PC-3 (cell line): ENCODE data around the gene USP34. TPM values are rescaled to one million over a fixed set of nuclear protein-coding genes. Genes with fewer than 3 reads are reported as not detected.

ENCODE experiments used
- ATAC-seq: fragments of 200-7000 bp; cut with Tn5 transposase; 2 replicates; pipeline ENCODE4 v1.9.1; 2020; ENCODE audit warnings: mild to moderate bottlenecking, moderate library complexity
- BruUV-seq: library from RNA; stranded (reverse); fragments of 400-500 nt; replicated peaks from 2 replicates; lab custom pipeline; 2021; lab: Mats Ljungman, UMichigan
- CTCF ChIA-PET: fragments of 300-600 bp; sonication (Branson Sonifier 250); formaldehyde crosslinking; loops from one replicate; lab custom pipeline; 2022; ENCODE audit warnings: antibody characterized with exemption; lab: Charles Lee
- POLR2A ChIA-PET: fragments of 300-600 bp; sonication (Branson Sonifier 250); formaldehyde crosslinking; loops from one replicate; lab custom pipeline; 2022; ENCODE audit warnings: antibody characterized with exemption; ENCODE audit not compliant: unreplicated experiment; lab: Charles Lee
- DNase-seq: peaks from one replicate; pipeline ENCODE4 v3.0.0-alpha.2; 2015
- H2AFZ ChIP-seq: fragments of 300-600 bp; sonication (generic); 2 replicates; pipeline ENCODE4 v1.6.0; 2016; ENCODE audit warnings: antibody characterized with exemption, low read length
- H3F3A ChIP-seq: fragments of 300-600 bp; sonication (generic); one replicate; pipeline ENCODE4 v1.6.0; 2017; ENCODE audit warnings: antibody characterized with exemption, low read length, control low read depth, mild to moderate bottlenecking; ENCODE audit not compliant: unreplicated experiment
- H3K27ac ChIP-seq: fragments of 300-600 bp; sonication (generic); 2 replicates; pipeline ENCODE4 v1.5.1; 2016; ENCODE audit warnings: mild to moderate bottlenecking, low read length
- H3K27me3 ChIP-seq: fragments of 300-600 bp; sonication (generic); 2 replicates; pipeline ENCODE4 v1.6.1; 2016; ENCODE audit warnings: low read length, mixed read lengths
- H3K36me3 ChIP-seq: fragments of 300-600 bp; sonication (generic); 2 replicates; pipeline ENCODE4 v1.6.1; 2016; ENCODE audit warnings: low read depth, mixed run types, low read length, mixed read lengths
- H3K4me1 ChIP-seq: fragments of 300-600 bp; sonication (generic); 2 replicates; pipeline ENCODE4 v1.5.1; 2016; ENCODE audit warnings: low read length; ENCODE audit not compliant: insufficient read depth
- H3K4me2 ChIP-seq: fragments of 300-600 bp; sonication (generic); 2 replicates; pipeline ENCODE4 v1.6.0; 2016; ENCODE audit warnings: low read length
- H3K4me3 ChIP-seq: fragments of 300-600 bp; sonication (generic); 2 replicates; pipeline ENCODE4 v1.5.1; 2016; ENCODE audit warnings: mild to moderate bottlenecking, low read length, mixed read lengths
- H3K79me2 ChIP-seq: fragments of 300-600 bp; sonication (generic); 2 replicates; pipeline ENCODE4 v1.6.1; 2017; ENCODE audit warnings: low read length, mixed read lengths
- H3K9ac ChIP-seq: fragments of 300-600 bp; sonication (generic); 2 replicates; pipeline ENCODE4 v1.6.0; 2016; ENCODE audit warnings: mild to moderate bottlenecking, low read length
- H3K9me2 ChIP-seq: fragments of 300-600 bp; sonication (generic); replicated peaks from 2 replicates; pipeline ENCODE4 v1.6.1; 2016; ENCODE audit warnings: mixed run types, low read length, mixed read lengths
- H3K9me3 ChIP-seq: fragments of 300-600 bp; sonication (generic); 2 replicates; pipeline ENCODE4 v1.6.1; 2016; ENCODE audit warnings: low read length, mixed read lengths
- H4K20me1 ChIP-seq: fragments of 300-600 bp; sonication (generic); 2 replicates; pipeline ENCODE4 v1.6.1; 2016; ENCODE audit warnings: low read length, mixed read lengths
- EZH2 ChIP-seq: fragments of 300-600 bp; sonication (generic); IDR thresholded peaks from one replicate; pipeline ENCODE4 v1.6.1; 2017; ENCODE audit warnings: antibody characterized with exemption, mild to moderate bottlenecking, low read length; ENCODE audit not compliant: unreplicated experiment
- EZH2phosphoT487 ChIP-seq: fragments of 300-600 bp; sonication (generic); IDR thresholded peaks from 2 replicates; pipeline ENCODE4 v1.6.1; 2018; ENCODE audit warnings: mild to moderate bottlenecking, antibody characterized with exemption, low read length, borderline replicate concordance
- intact Hi-C: fragments of 100-400 bp; cut with micrococcal nuclease; formaldehyde crosslinking; loops from 2 replicates; pipeline ENCODE4 v1.9.0; 2023
- total RNA-seq: library from RNA; depleted of rRNA; stranded (reverse); fragments of >200 nt; gene quantifications from 2 replicates; pipeline ENCODE4 v1.2.3, GENCODE V29; 2014
- TF ChIP-seq, protein P1 (sequence below): fragments of 300-600 bp; sonication (generic); conservative IDR thresholded peaks from 2 replicates; pipeline ENCODE4 v1.5.1; 2017; ENCODE audit warnings: antibody characterized with exemption, low read depth, mild to moderate bottlenecking, low read length

USP34 gene
- total RNA-seq, 1 experiment from 2014 or later = 67.1 TPM

DNA sequence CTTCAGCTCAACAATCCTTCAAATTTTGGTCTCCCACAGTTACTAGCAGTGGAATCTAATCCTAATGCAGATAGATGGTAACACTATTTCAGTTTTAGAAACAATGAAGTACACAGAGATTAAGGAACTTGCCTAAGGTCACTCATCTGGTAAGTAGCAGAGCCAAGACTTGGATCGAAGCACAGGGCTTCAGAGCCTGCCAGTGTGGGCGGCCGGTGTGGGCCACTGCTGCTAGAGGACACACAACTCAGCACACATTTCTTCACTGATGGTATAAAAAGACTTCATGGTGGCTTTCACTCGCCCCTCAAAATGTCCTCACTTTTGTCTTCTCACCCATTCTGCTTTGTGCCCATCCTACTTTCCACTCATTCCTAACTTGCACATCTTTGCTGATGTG, 297.8 kb downstream of the USP34 start:
- H3K9ac ChIP-seq = no peak overlapping the region
- ChIA-PET CTCF (no interaction called here), POLR2A (no interaction called here)
- TF ChIP-seq EZH2 (no peak), EZH2phosphoT487 (no peak)
- TF ChIP-seq, protein P1, sequence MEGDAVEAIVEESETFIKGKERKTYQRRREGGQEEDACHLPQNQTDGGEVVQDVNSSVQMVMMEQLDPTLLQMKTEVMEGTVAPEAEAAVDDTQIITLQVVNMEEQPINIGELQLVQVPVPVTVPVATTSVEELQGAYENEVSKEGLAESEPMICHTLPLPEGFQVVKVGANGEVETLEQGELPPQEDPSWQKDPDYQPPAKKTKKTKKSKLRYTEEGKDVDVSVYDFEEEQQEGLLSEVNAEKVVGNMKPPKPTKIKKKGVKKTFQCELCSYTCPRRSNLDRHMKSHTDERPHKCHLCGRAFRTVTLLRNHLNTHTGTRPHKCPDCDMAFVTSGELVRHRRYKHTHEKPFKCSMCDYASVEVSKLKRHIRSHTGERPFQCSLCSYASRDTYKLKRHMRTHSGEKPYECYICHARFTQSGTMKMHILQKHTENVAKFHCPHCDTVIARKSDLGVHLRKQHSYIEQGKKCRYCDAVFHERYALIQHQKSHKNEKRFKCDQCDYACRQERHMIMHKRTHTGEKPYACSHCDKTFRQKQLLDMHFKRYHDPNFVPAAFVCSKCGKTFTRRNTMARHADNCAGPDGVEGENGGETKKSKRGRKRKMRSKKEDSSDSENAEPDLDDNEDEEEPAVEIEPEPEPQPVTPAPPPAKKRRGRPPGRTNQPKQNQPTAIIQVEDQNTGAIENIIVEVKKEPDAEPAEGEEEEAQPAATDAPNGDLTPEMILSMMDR = no peak
- H3K27me3 ChIP-seq = no peaks in the 10 kb centered on the region
- no peak overlapping the region for H3K4me2 ChIP-seq
- H3K36me3 ChIP-seq = no peaks in the 10 kb centered on the region
- no peaks in the 10 kb centered on the region for H3F3A ChIP-seq
- H4K20me1 ChIP-seq = no peaks in the 10 kb centered on the region
- intact Hi-C loops = no loop called here
- H3K79me2 ChIP-seq = peaks cover 8% of the 10 kb centered on the region
- ATAC-seq (no peak), DNase-seq (no peak)
- no peaks in the 10 kb centered on the region for H3K9me3 ChIP-seq
- H3K4me3 ChIP-seq = no peak overlapping the region
- H3K9me2 ChIP-seq = no peaks in the 10 kb centered on the region
- H2AFZ ChIP-seq = no peak overlapping the region
- no peak overlapping the region for H3K27ac ChIP-seq
- no TSS peak for BruUV-seq
- H3K4me1 ChIP-seq = peaks cover 13% of the 10 kb centered on the region

DNA sequence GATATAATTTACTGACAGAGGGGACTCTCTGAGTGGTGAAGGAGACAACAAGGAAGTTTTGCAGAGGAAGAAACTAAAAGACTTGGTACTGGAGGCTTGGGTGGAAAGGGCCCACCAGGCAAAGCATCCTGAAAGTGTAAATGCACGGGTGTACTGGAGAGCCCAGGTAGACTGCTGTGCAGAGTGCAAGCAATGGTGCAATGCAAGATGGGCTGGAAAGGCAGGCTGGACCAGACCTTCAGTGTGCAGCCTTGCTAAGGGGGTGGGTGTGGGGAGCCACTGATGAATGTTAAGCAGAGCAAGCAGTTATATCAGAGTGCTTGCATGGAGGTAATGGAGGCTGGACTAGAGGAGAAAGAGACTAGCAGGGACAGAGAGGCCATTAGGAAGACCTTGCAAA, 298.2 kb downstream of the USP34 start:
- Histone ChIP-seq H3K4me1 (peaks cover 8% of the 10 kb centered on the region; the same call in 1 of the 2 replicates), H3K9ac (no peak overlapping the region), H3K9me2 (no peaks in the 10 kb centered on the region), H3F3A (no peaks in the 10 kb centered on the region), H2AFZ (no peak overlapping the region), H3K27me3 (no peaks in the 10 kb centered on the region), H3K9me3 (no peaks in the 10 kb centered on the region), H3K79me2 (peaks cover 4% of the 10 kb centered on the region), H3K4me3 (no peak overlapping the region), H4K20me1 (no peaks in the 10 kb centered on the region), H3K27ac (no peak overlapping the region), H3K36me3 (no peaks in the 10 kb centered on the region), H3K4me2 (no peak overlapping the region)
- intact Hi-C loops = no loop called here
- ChIA-PET POLR2A (no interaction called here), CTCF (no interaction called here)
- ATAC-seq = no peak
- DNase-seq = no peak
- TF ChIP-seq, protein P1 = no peak
- TF ChIP-seq EZH2phosphoT487 (no peak), EZH2 (no peak)
- no TSS peak for BruUV-seq

DNA sequence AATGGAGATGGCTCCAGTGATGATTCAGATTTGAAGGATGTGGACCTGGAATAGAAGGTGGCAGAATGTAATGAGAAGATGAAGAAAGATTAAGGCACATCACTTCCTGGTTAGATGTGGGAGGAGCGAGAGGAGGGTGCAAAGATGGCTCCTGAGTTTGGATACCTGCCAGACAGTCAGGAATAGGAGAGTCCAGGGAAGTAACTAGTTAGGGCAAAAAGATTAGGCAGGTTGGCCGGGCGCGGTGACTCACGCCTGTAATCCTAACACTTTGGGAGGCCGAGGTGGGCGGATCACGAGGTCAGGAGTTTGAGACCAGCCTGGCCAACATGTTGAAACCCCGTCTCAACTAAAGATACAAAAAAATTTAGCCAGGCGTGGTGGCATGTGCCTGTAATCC, 303.3 kb downstream of the USP34 start:
- no peaks in the 10 kb centered on the region for H3F3A ChIP-seq
- H3K9me3 ChIP-seq = no peaks in the 10 kb centered on the region
- no peak for TF ChIP-seq EZH2phosphoT487
- TF ChIP-seq EZH2 = no peak
- TF ChIP-seq, protein P1 = no peak
- no peak for DNase-seq
- no peaks in the 10 kb centered on the region for H3K27me3 ChIP-seq
- H3K4me3 ChIP-seq = no peak overlapping the region
- peaks cover 10% of the 10 kb centered on the region for H3K36me3 ChIP-seq
- no TSS peak for BruUV-seq
- H4K20me1 ChIP-seq = no peaks in the 10 kb centered on the region
- intact Hi-C loops = no loop called here
- no peak overlapping the region for H3K4me2 ChIP-seq
- no peaks in the 10 kb centered on the region for H3K79me2 ChIP-seq
- no peak for ATAC-seq
- ChIA-PET POLR2A (no interaction called here), CTCF (interaction anchor here (0.6 kb wide), 1 partner anchor 71 kb away, joined by 6 read pairs; no protein-coding TSS in a partner anchor)
- H3K4me1 ChIP-seq = no peaks in the 10 kb centered on the region
- H3K9me2 ChIP-seq = no peaks in the 10 kb centered on the region
- no peak overlapping the region for H3K27ac ChIP-seq
- no peak overlapping the region for H3K9ac ChIP-seq
- H2AFZ ChIP-seq = no peak overlapping the region
